ENCODE results near the gene TUT7.

DNA sequence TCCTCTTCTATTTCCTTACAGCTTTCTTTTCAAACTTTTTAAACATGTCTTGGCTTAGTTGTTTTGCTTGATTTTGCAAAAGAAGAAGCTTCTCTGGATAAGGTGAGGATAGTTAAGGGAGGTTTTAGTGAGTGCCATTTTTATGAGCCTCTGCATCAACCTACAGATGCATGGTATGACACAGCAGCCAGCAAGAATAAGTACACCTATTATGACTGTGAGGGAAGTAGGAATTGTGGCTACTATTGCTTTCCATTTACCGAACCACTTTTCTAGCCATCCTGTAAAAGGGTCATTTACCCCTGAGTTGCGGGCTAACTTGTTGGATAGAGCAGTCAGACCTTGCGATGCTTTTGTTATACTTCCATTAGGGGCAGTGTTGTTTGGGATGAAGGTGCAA lies 7.0 kb upstream of the TUT7 start:
- TF ChIP-seq, protein P1, sequence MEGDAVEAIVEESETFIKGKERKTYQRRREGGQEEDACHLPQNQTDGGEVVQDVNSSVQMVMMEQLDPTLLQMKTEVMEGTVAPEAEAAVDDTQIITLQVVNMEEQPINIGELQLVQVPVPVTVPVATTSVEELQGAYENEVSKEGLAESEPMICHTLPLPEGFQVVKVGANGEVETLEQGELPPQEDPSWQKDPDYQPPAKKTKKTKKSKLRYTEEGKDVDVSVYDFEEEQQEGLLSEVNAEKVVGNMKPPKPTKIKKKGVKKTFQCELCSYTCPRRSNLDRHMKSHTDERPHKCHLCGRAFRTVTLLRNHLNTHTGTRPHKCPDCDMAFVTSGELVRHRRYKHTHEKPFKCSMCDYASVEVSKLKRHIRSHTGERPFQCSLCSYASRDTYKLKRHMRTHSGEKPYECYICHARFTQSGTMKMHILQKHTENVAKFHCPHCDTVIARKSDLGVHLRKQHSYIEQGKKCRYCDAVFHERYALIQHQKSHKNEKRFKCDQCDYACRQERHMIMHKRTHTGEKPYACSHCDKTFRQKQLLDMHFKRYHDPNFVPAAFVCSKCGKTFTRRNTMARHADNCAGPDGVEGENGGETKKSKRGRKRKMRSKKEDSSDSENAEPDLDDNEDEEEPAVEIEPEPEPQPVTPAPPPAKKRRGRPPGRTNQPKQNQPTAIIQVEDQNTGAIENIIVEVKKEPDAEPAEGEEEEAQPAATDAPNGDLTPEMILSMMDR (IDR thresholded peaks at IDR 0.05) = no peak
- TF ChIP-seq EZH2 (IDR thresholded peaks at IDR 0.05) (no peak), EZH2phosphoT487 (IDR thresholded peaks at IDR 0.05) (no peak)
